HG02840 (cell line): Measurements from ENCODE around the gene ASB18.
"Not testable (repeated sequence)": the region's sequence is repeated elsewhere in the genome, so short reads cannot be mapped to it uniquely, and the experiment has no call there.

ENCODE experiments used
- ATAC-seq: cut with Tn5 transposase; IDR thresholded peaks from one replicate; pipeline ENCODE4 v1.9.1; 2021; ENCODE audit warnings: mild to moderate bottlenecking, moderate library complexity, moderate number of reproducible peaks; ENCODE audit not compliant: unreplicated experiment, low FRiP score

The ASB18 gene

GRCh38 chr2:236264256-236264655, at the start of gene ASB18:
ASB18 (minus strand) TSS chr2:236264406; CDS start chr2:236264345, 61 bp downstream.
- no peak for ATAC-seq

- ATAC-seq, result no peak
Observed at GRCh38 chr2:236311286-236311685, 47.1 kb upstream of the ASB18 start.

GRCh38 chr2:236309669-236310029, 45.4 kb upstream of the ASB18 start:
- ATAC-seq, result no peak

GRCh38 chr2:236308855-236309668, 44.9 kb upstream of the ASB18 start:
- ATAC-seq, result no peak

GRCh38 chr2:236307641-236308040, 43.4 kb upstream of the ASB18 start:
- ATAC-seq, result no peak

- ATAC-seq, result no peak
Observed at GRCh38 chr2:236306825-236307540, 42.8 kb upstream of the ASB18 start.

GRCh38 chr2:236305964-236306605, 41.9 kb upstream of the ASB18 start:
- ATAC-seq, result no peak

GRCh38 chr2:236305531-236305930, 41.3 kb upstream of the ASB18 start:
- ATAC-seq, result no peak

GRCh38 chr2:236303935-236304334, 39.7 kb upstream of the ASB18 start:
- ATAC-seq, result no peak

GRCh38 chr2:236302555-236302954, 38.3 kb upstream of the ASB18 start:
- no peak for ATAC-seq

- no peak for ATAC-seq
Observed at GRCh38 chr2:236298924-236299475, 34.8 kb upstream of the ASB18 start.

- ATAC-seq, result no peak
Observed at GRCh38 chr2:236295481-236295880, 31.3 kb upstream of the ASB18 start.

- no peak for ATAC-seq
Observed at GRCh38 chr2:236294647-236295046, 30.4 kb upstream of the ASB18 start.

GRCh38 chr2:236293241-236293810, 29.1 kb upstream of the ASB18 start:
- ATAC-seq, result no peak

GRCh38 chr2:236291911-236292310, 27.7 kb upstream of the ASB18 start:
- ATAC-seq, result no peak

- no peak for ATAC-seq
Observed at GRCh38 chr2:236291476-236291875, 27.3 kb upstream of the ASB18 start.

- ATAC-seq, result no peak
Observed at GRCh38 chr2:236290742-236291425, 26.7 kb upstream of the ASB18 start.

- ATAC-seq, result no peak
Observed at GRCh38 chr2:236289766-236290462, 25.7 kb upstream of the ASB18 start.

GRCh38 chr2:236288373-236288772, 24.2 kb upstream of the ASB18 start:
- not testable (repeated sequence) for ATAC-seq

- no peak for ATAC-seq
Observed at GRCh38 chr2:236287656-236288055, 23.4 kb upstream of the ASB18 start.
